ENCODE measurements around the gene PRKAG2. TPM values are rescaled to one million over a fixed set of nuclear protein-coding genes. Genes with fewer than 3 reads are reported as not detected.
"Not testable (repeated sequence)": the region's sequence is repeated elsewhere in the genome, so short reads cannot be mapped to it uniquely, and the experiment has no call there.

PRKAG2 gene
- total RNA-seq, 1 donor from 2014 or later = 22.0 TPM

GRCh38 chr7:151520419-151521261, 356.3 kb downstream of the PRKAG2 start:
- DNase-seq (ENCODE audit: low read depth, low spot score) = no peak

- DNase-seq (ENCODE audit: low read depth, low spot score) = peak; percentile 97
These were observed 357.0 kb downstream of the PRKAG2 start, which contains the start of gene RHEB for GRCh38 chr7:151519765-151520418. RHEB (minus strand) TSS chr7:151519895; CDS start chr7:151519511, 384 bp downstream.

- not testable (repeated sequence) for DNase-seq (ENCODE audit: low read depth, low spot score)
These were observed 357.8 kb downstream of the PRKAG2 start for GRCh38 chr7:151518947-151519764.

- DNase-seq (ENCODE audit: low read depth, low spot score) = no peak
These were observed 358.6 kb downstream of the PRKAG2 start for GRCh38 chr7:151518105-151518946.

GRCh38 chr7:151517601-151518104, 359.3 kb downstream of the PRKAG2 start:
- DNase-seq (ENCODE audit: low read depth, low spot score) = no peak

- DNase-seq (ENCODE audit: low read depth, low spot score) = no peak
These were observed 361.7 kb downstream of the PRKAG2 start for GRCh38 chr7:151515276-151515565.

- no peak for DNase-seq (ENCODE audit: low read depth, low spot score)
These were observed 362.2 kb downstream of the PRKAG2 start for GRCh38 chr7:151514461-151515275.

- no peak for DNase-seq (ENCODE audit: low read depth, low spot score)
These were observed 363.8 kb downstream of the PRKAG2 start for GRCh38 chr7:151513133-151513532.

- no peak for DNase-seq (ENCODE audit: low read depth, low spot score)
These were observed 364.6 kb downstream of the PRKAG2 start for GRCh38 chr7:151512353-151512752.

- no peak for DNase-seq (ENCODE audit: low read depth, low spot score)
These were observed 365.0 kb downstream of the PRKAG2 start for GRCh38 chr7:151511946-151512345.

GRCh38 chr7:151511270-151511669, 365.6 kb downstream of the PRKAG2 start:
- DNase-seq (ENCODE audit: low read depth, low spot score) = no peak

- no peak for DNase-seq (ENCODE audit: low read depth, low spot score)
These were observed 367.1 kb downstream of the PRKAG2 start for GRCh38 chr7:151509670-151510333.

- DNase-seq (ENCODE audit: low read depth, low spot score) = no peak
These were observed 367.9 kb downstream of the PRKAG2 start for GRCh38 chr7:151508991-151509390.

- no peak for DNase-seq (ENCODE audit: low read depth, low spot score)
These were observed 369.1 kb downstream of the PRKAG2 start for GRCh38 chr7:151507806-151508205.

GRCh38 chr7:151506901-151507382, 370.0 kb downstream of the PRKAG2 start:
- DNase-seq (ENCODE audit: low read depth, low spot score) = no peak

All from pulmonary artery endothelial cell (primary cell).